Activated naive CD4-positive, alpha-beta T cell treated with anti-CD3 and anti-CD28 coated beads for 36 hours (primary cell): ENCODE results near the gene TRIM66. TPM values are rescaled to one million over a fixed set of nuclear protein-coding genes. Genes with fewer than 3 reads are reported as not detected.

Experiments
- CTCF ChIA-PET: fragments of 350-600 bp; sonication (Branson Sonifier 250); formaldehyde crosslinking; loops from one replicate; lab custom pipeline; 2021; ENCODE audit warnings: antibody characterized with exemption; lab: Charles Lee
- DNase-seq: peaks from one replicate; pipeline ENCODE4 v3.0.0-alpha.2; 2020
- H3K27ac Mint-ChIP-seq: one replicate; pipeline ENCODE4 v1.8.0; 2021; ENCODE audit warnings: mild to moderate bottlenecking, mixed read lengths
- H3K27me3 Mint-ChIP-seq: one replicate; pipeline ENCODE4 v1.8.0; 2021; ENCODE audit warnings: low read depth, mixed read lengths
- H3K36me3 Mint-ChIP-seq: one replicate; pipeline ENCODE4 v1.8.0; 2021; ENCODE audit warnings: low read depth, mixed read lengths
- H3K4me1 Mint-ChIP-seq: one replicate; pipeline ENCODE4 v1.8.0; 2021; ENCODE audit warnings: low read depth, mixed read lengths
- H3K4me3 Mint-ChIP-seq: one replicate; pipeline ENCODE4 v1.8.0; 2021; ENCODE audit warnings: mild to moderate bottlenecking, moderate library complexity, mixed read lengths
- H3K9me3 Mint-ChIP-seq: one replicate; pipeline ENCODE4 v1.8.0; 2021; ENCODE audit warnings: mixed read lengths
- intact Hi-C: fragments of 100-400 bp; cut with micrococcal nuclease; formaldehyde crosslinking; loops from one replicate; pipeline ENCODE4 v1.15.1; 2023
- total RNA-seq, 2 experiments: library from RNA; stranded (reverse); gene quantifications; one replicate each; pipeline ENCODE4 v1.2.3, GENCODE V29; 2021

TRIM66 gene
- total RNA-seq, 2 experiments from 2014 or later, result 16.4 to 19.1 TPM

GRCh38 chr11:8639655-8640054, 42.8 kb downstream of the TRIM66 start:
- H3K27ac Mint-ChIP-seq, result no peak overlapping the region
- CTCF ChIA-PET, result interaction anchor here (0.6 to 1.1 kb wide), 3 partner anchors 9 to 613 kb away, joined by 3 to 4 read pairs (median 3); no protein-coding TSS in a partner anchor
- DNase-seq, result no peak
- H3K36me3 Mint-ChIP-seq, result peaks cover 47% of the 10 kb centered on the region
- H3K27me3 Mint-ChIP-seq, result no peaks in the 10 kb centered on the region
- no peak overlapping the region for H3K4me3 Mint-ChIP-seq
- H3K9me3 Mint-ChIP-seq, result peaks cover 6% of the 10 kb centered on the region
- no peaks in the 10 kb centered on the region for H3K4me1 Mint-ChIP-seq
- intact Hi-C loops, result no loop called here

GRCh38 chr11:8638300-8638699, 44.2 kb downstream of the TRIM66 start:
- Mint-ChIP-seq H3K4me3 (no peak overlapping the region), H3K9me3 (peaks cover 6% of the 10 kb centered on the region), H3K27ac (no peak overlapping the region), H3K27me3 (no peaks in the 10 kb centered on the region), H3K36me3 (peaks cover 47% of the 10 kb centered on the region), H3K4me1 (no peaks in the 10 kb centered on the region)
- intact Hi-C loops, result no loop called here
- DNase-seq, result no peak
- CTCF ChIA-PET, result interaction anchor here (0.5 kb wide), 2 partner anchors 42 to 632 kb away, joined by 3 to 4 read pairs; no protein-coding TSS in a partner anchor

GRCh38 chr11:8636127-8636526, 46.3 kb downstream of the TRIM66 start:
- Mint-ChIP-seq H3K27me3 (no peaks in the 10 kb centered on the region), H3K4me3 (no peak overlapping the region), H3K36me3 (peaks cover 48% of the 10 kb centered on the region), H3K4me1 (no peaks in the 10 kb centered on the region), H3K27ac (no peak overlapping the region), H3K9me3 (peaks cover 6% of the 10 kb centered on the region)
- intact Hi-C loops, result no loop called here
- DNase-seq, result no peak
- CTCF ChIA-PET, result interaction anchor here (0.7 kb wide), 1 partner anchor 544 kb away, joined by 3 read pairs; no protein-coding TSS in a partner anchor

GRCh38 chr11:8634498-8634897, 48.0 kb downstream of the TRIM66 start:
- Mint-ChIP-seq H3K9me3 (peaks cover 6% of the 10 kb centered on the region), H3K4me3 (no peak overlapping the region), H3K27me3 (no peaks in the 10 kb centered on the region), H3K36me3 (peaks cover 46% of the 10 kb centered on the region), H3K27ac (no peak overlapping the region), H3K4me1 (no peaks in the 10 kb centered on the region)
- intact Hi-C loops, result no loop called here
- no peak for DNase-seq
- CTCF ChIA-PET, result no interaction called here

- no peaks in the 10 kb centered on the region for H3K4me1 Mint-ChIP-seq
- peaks cover 1% of the 10 kb centered on the region for H3K9me3 Mint-ChIP-seq
- H3K27ac Mint-ChIP-seq, result no peak overlapping the region
- DNase-seq, result no peak
- CTCF ChIA-PET, result interaction anchor here (0.6 kb wide), 1 partner anchor 18 kb away, joined by 4 read pairs; no protein-coding TSS in a partner anchor
- no peaks in the 10 kb centered on the region for H3K27me3 Mint-ChIP-seq
- peaks cover 23% of the 10 kb centered on the region for H3K36me3 Mint-ChIP-seq
- intact Hi-C loops, result no loop called here
- no peak overlapping the region for H3K4me3 Mint-ChIP-seq
These were observed 50.9 kb downstream of the TRIM66 start for GRCh38 chr11:8631395-8632118.

GRCh38 chr11:8624698-8625097, 57.8 kb downstream of the TRIM66 start:
- Mint-ChIP-seq H3K36me3 (peaks cover 8% of the 10 kb centered on the region), H3K4me3 (no peak overlapping the region), H3K27me3 (no peaks in the 10 kb centered on the region), H3K27ac (no peak overlapping the region), H3K9me3 (no peaks in the 10 kb centered on the region), H3K4me1 (no peaks in the 10 kb centered on the region)
- DNase-seq, result no peak
- intact Hi-C loops, result no loop called here
- CTCF ChIA-PET, result interaction anchor here (0.5 kb wide), 1 partner anchor 67 kb away, joined by 3 read pairs; no protein-coding TSS in a partner anchor

- no peaks in the 10 kb centered on the region for H3K4me1 Mint-ChIP-seq
- H3K4me3 Mint-ChIP-seq, result no peak overlapping the region
- no peaks in the 10 kb centered on the region for H3K27me3 Mint-ChIP-seq
- no peaks in the 10 kb centered on the region for H3K9me3 Mint-ChIP-seq
- H3K27ac Mint-ChIP-seq, result no peak overlapping the region
- CTCF ChIA-PET, result no interaction called here
- intact Hi-C loops, result no loop called here
- peaks cover 16% of the 10 kb centered on the region for H3K36me3 Mint-ChIP-seq
- no peak for DNase-seq
These were observed 61.3 kb downstream of the TRIM66 start for GRCh38 chr11:8621147-8621546.

GRCh38 chr11:8617063-8617462, 65.4 kb downstream of the TRIM66 start:
- H3K4me1 Mint-ChIP-seq, result no peaks in the 10 kb centered on the region
- CTCF ChIA-PET, result no interaction called here
- no peaks in the 10 kb centered on the region for H3K27me3 Mint-ChIP-seq
- intact Hi-C loops, result no loop called here
- H3K36me3 Mint-ChIP-seq, result peaks cover 19% of the 10 kb centered on the region
- no peak for DNase-seq
- no peak overlapping the region for H3K27ac Mint-ChIP-seq
- H3K4me3 Mint-ChIP-seq, result no peak overlapping the region
- H3K9me3 Mint-ChIP-seq, result no peaks in the 10 kb centered on the region

- intact Hi-C loops, result no loop called here
- peaks cover 16% of the 10 kb centered on the region for H3K36me3 Mint-ChIP-seq
- H3K27ac Mint-ChIP-seq, result no peak overlapping the region
- CTCF ChIA-PET, result no interaction called here
- DNase-seq, result no peak
- H3K4me3 Mint-ChIP-seq, result no peak overlapping the region
- no peaks in the 10 kb centered on the region for H3K9me3 Mint-ChIP-seq
- peaks cover 3% of the 10 kb centered on the region for H3K4me1 Mint-ChIP-seq
- H3K27me3 Mint-ChIP-seq, result no peaks in the 10 kb centered on the region
These were observed 67.0 kb downstream of the TRIM66 start for GRCh38 chr11:8615291-8616032.

GRCh38 chr11:8614497-8614896, 68.0 kb downstream of the TRIM66 start:
- Mint-ChIP-seq H3K9me3 (no peaks in the 10 kb centered on the region), H3K4me1 (peaks cover 5% of the 10 kb centered on the region), H3K4me3 (no peak overlapping the region), H3K36me3 (peaks cover 19% of the 10 kb centered on the region), H3K27ac (no peak overlapping the region), H3K27me3 (no peaks in the 10 kb centered on the region)
- intact Hi-C loops, result no loop called here
- DNase-seq, result no peak
- CTCF ChIA-PET, result no interaction called here

GRCh38 chr11:8613036-8613435, 69.4 kb downstream of the TRIM66 start:
- Mint-ChIP-seq H3K36me3 (peaks cover 16% of the 10 kb centered on the region), H3K9me3 (no peaks in the 10 kb centered on the region), H3K27me3 (no peaks in the 10 kb centered on the region), H3K4me3 (no peak overlapping the region), H3K4me1 (peaks cover 5% of the 10 kb centered on the region), H3K27ac (no peak overlapping the region)
- CTCF ChIA-PET, result interaction anchor here (0.7 kb wide), 1 partner anchor 9 kb away, joined by 4 read pairs; no protein-coding TSS in a partner anchor
- intact Hi-C loops, result no loop called here
- no peak for DNase-seq

GRCh38 chr11:8612522-8612921, 69.9 kb downstream of the TRIM66 start:
- CTCF ChIA-PET, result interaction anchor here (0.7 kb wide), 1 partner anchor 8 kb away, joined by 4 read pairs; no protein-coding TSS in a partner anchor
- H3K36me3 Mint-ChIP-seq, result peaks cover 14% of the 10 kb centered on the region
- no peaks in the 10 kb centered on the region for H3K9me3 Mint-ChIP-seq
- H3K4me1 Mint-ChIP-seq, result peaks cover 5% of the 10 kb centered on the region
- no peak for DNase-seq
- intact Hi-C loops, result no loop called here
- H3K27me3 Mint-ChIP-seq, result no peaks in the 10 kb centered on the region
- H3K27ac Mint-ChIP-seq, result no peak overlapping the region
- H3K4me3 Mint-ChIP-seq, result no peak overlapping the region
